K562 (cell line): ENCODE results near the gene IPP. TPM values are rescaled to one million over a fixed set of nuclear protein-coding genes. Genes with fewer than 3 reads are reported as not detected.

Experiments used
- ATAC-seq: fragments of 200-7000 bp; cut with Tn5 transposase; 3 replicates; pipeline ENCODE4 v1.9.1; 2020; ENCODE audit warnings: moderate library complexity
- BruUV-seq: library from RNA; stranded (reverse); fragments of 400-500 nt; replicated peaks from 2 replicates; lab custom pipeline; 2021; lab: Mats Ljungman, UMichigan
- CTCF ChIA-PET: fragments of 300-600 bp; formaldehyde crosslinking; extraction: SDS; loops from one replicate; lab custom pipeline; 2021; ENCODE audit warnings: low intra/inter-chr PET ratio; lab: Yijun Ruan, JAX
- POLR2A ChIA-PET: fragments of 300-600, 350-650 bp; sonication (Branson Sonifier 250); formaldehyde crosslinking; extraction: SDS; loops from one replicate; lab custom pipeline; 2021; ENCODE audit warnings: antibody characterized with exemption, inconsistent platforms; lab: Yijun Ruan, JAX
- DNase-seq, 4 experiments: peaks; one replicate each; pipeline versions ENCODE4 v3.0.0 to v3.0.0-alpha.2; 2011 to 2018; ENCODE audit warnings: low spot score in 3 of 4, mixed read lengths in 3 of 4; ENCODE audit errors: extremely low read depth in 1 of 4
- FAIRE-seq: peaks from 2 replicates; lab custom pipeline; 2011; peaks lifted over from hg19 to GRCh38; lab: Jason Lieb, UNC
- H2AFZ ChIP-seq: 2 replicates; pipeline ENCODE4 v1.6.0; 2011; ENCODE audit warnings: low read depth, low read length, control low read depth, inconsistent platforms
- H3K27ac ChIP-seq: fragments of 200-600 bp; 3 replicates; pipeline ENCODE4 v1.8.0; 2011; ENCODE audit warnings: low read depth, mild to moderate bottlenecking, control low read depth, inconsistent platforms, low read length, moderate library complexity, mixed read lengths; ENCODE audit errors: extremely low read depth
- H3K27me3 ChIP-seq, 2 experiments: fragments of 300-600 bp in 1 of 2; 2 replicates in 1 of 2; 3 replicates in 1 of 2; pipeline versions ENCODE4 v1.6.0 to v1.8.0; 2011; ENCODE audit warnings: inconsistent platforms in 2 of 2, low read length in 2 of 2, mild to moderate bottlenecking in 1 of 2, mixed read lengths in 1 of 2, moderate library complexity in 1 of 2; ENCODE audit not compliant: control insufficient read depth in 2 of 2, insufficient read depth in 2 of 2
- H3K36me3 ChIP-seq: fragments of 300-600 bp; 3 replicates; pipeline ENCODE4 v1.8.0; 2011; ENCODE audit warnings: mild to moderate bottlenecking, low read length, inconsistent platforms; ENCODE audit not compliant: control insufficient read depth, insufficient read depth
- H3K4me1 ChIP-seq, 2 experiments: fragments of 200-600 bp in 1 of 2; replicated peaks in 1 of 2; 2 replicates in 1 of 2; 3 replicates in 1 of 2; pipeline versions ENCODE4 v1.5.1 to v1.8.0; 2011; ENCODE audit warnings: inconsistent platforms in 2 of 2, low read length in 2 of 2, mild to moderate bottlenecking in 1 of 2, mixed read lengths in 1 of 2, moderate library complexity in 1 of 2; ENCODE audit not compliant: control insufficient read depth in 2 of 2, insufficient read depth in 2 of 2
- H3K4me2 ChIP-seq: 2 replicates; pipeline ENCODE4 v1.6.1; 2011; ENCODE audit warnings: low read length, control low read depth, inconsistent platforms, mixed read lengths; ENCODE audit not compliant: insufficient read depth
- H3K4me3 ChIP-seq: fragments of 200-600 bp; sonication (generic), shearing (Covaris generic); 2 replicates; pipeline ENCODE4 v1.5.1; 2016; ENCODE audit warnings: control low read depth, inconsistent platforms
- H3K79me2 ChIP-seq: fragments of 200-600 bp; 3 replicates; pipeline ENCODE4 v1.8.0; 2011; ENCODE audit warnings: low read length, inconsistent platforms; ENCODE audit not compliant: control insufficient read depth, insufficient read depth
- H3K9ac ChIP-seq, 2 experiments: 2 replicates each; pipeline versions ENCODE4 v1.6.0 to v1.6.1; 2011; ENCODE audit warnings: low read depth in 2 of 2, low read length in 2 of 2, control low read depth in 1 of 2, inconsistent platforms in 1 of 2, mild to moderate bottlenecking in 1 of 2, mixed read lengths in 1 of 2; ENCODE audit not compliant: insufficient read depth in 1 of 2
- H3K9me1 ChIP-seq: one replicate; pipeline ENCODE4 v1.6.0; 2011; ENCODE audit warnings: inconsistent platforms, mild to moderate bottlenecking, low read length, moderate library complexity; ENCODE audit not compliant: control insufficient read depth, insufficient read depth
- H3K9me3 ChIP-seq: replicated peaks from 2 replicates; pipeline ENCODE4 v1.5.1; 2011; ENCODE audit warnings: low read depth, low read length, inconsistent platforms; ENCODE audit not compliant: control insufficient read depth, insufficient read depth
- H4K20me1 ChIP-seq: replicated peaks from 2 replicates; pipeline ENCODE4 v1.6.1; 2011; ENCODE audit warnings: low read length, inconsistent platforms, mixed read lengths; ENCODE audit not compliant: control insufficient read depth, insufficient read depth
- BCOR ChIP-seq: fragments of 450-650 bp; IDR thresholded peaks from 2 replicates; pipeline ENCODE4 v1.6.1; 2016
- CBFA2T3 ChIP-seq: fragments of 450-650 bp; IDR thresholded peaks from 2 replicates; pipeline ENCODE4 v1.6.1; 2017
- EZH2 ChIP-seq: IDR thresholded peaks from 2 replicates; pipeline ENCODE4 v1.6.1; 2012; ENCODE audit warnings: low read depth, mild to moderate bottlenecking, inconsistent platforms, low read length, borderline replicate concordance
- GABPA ChIP-seq: fragments of 200-800 bp; sonication (Bioruptor generic); conservative IDR thresholded peaks from 2 replicates; pipeline ENCODE4 v1.6.1; 2016; ENCODE audit warnings: low read depth, missing genetic modification characterization, missing compliant biosample characterization
- HNRNPUL1 ChIP-seq: fragments of 200-400 bp; formaldehyde crosslinking; IDR thresholded peaks from 2 replicates; pipeline ENCODE4 v1.6.1; 2017; ENCODE audit warnings: low read length
- JUNB ChIP-seq: fragments of 450-650 bp; formaldehyde crosslinking; conservative IDR thresholded peaks from 2 replicates; pipeline ENCODE4 v1.4.0; 2020; ENCODE audit warnings: mild to moderate bottlenecking
- MAFK ChIP-seq: IDR thresholded peaks from 2 replicates; pipeline ENCODE4 v1.6.1; 2011; ENCODE audit warnings: low read length, improper control_type of control experiment
- NUFIP1 ChIP-seq: fragments of 450-650 bp; IDR thresholded peaks from 2 replicates; pipeline ENCODE4 v1.6.1; 2018; ENCODE audit not compliant: partially characterized antibody
- POLR2A ChIP-seq: fragments of 450-650 bp; conservative IDR thresholded peaks from 2 replicates; pipeline ENCODE4 v1.6.1; 2016
- POLR2AphosphoS2 ChIP-seq: IDR thresholded peaks from 2 replicates; pipeline ENCODE4 v1.6.1; 2012; ENCODE audit warnings: low read length, improper control_type of control experiment
- POLR2H ChIP-seq: IDR thresholded peaks from 2 replicates; pipeline ENCODE4 v1.6.1; 2016; ENCODE audit warnings: missing genetic modification characterization, low read depth, mild to moderate bottlenecking, control low read depth, missing compliant biosample characterization, moderate library complexity
- RB1 ChIP-seq: fragments of 450-650 bp; IDR thresholded peaks from 2 replicates; pipeline ENCODE4 v1.6.1; 2017; ENCODE audit warnings: low read depth, mild to moderate bottlenecking
- SIN3A ChIP-seq, 2 experiments: fragments of 150-350 bp in 1 of 2; IDR thresholded peaks; 2 replicates each; pipeline ENCODE4 v1.6.1; 2011 to 2016; ENCODE audit warnings: borderline replicate concordance in 2 of 2, low read depth in 2 of 2, low read length in 2 of 2, mild to moderate bottlenecking in 2 of 2, moderate library complexity in 2 of 2; ENCODE audit not compliant: control insufficient read depth in 1 of 2
- SREBF2 ChIP-seq: sonication (generic); formaldehyde crosslinking; IDR thresholded peaks from 2 replicates; pipeline ENCODE4 v1.4.0; 2020; ENCODE audit warnings: mild to moderate bottlenecking, missing genetic modification reagents
- TAF9B ChIP-seq: fragments of 450-650 bp; IDR thresholded peaks from 2 replicates; pipeline ENCODE4 v1.6.1; 2018; ENCODE audit warnings: mild to moderate bottlenecking; ENCODE audit not compliant: partially characterized antibody
- THRAP3 ChIP-seq: fragments of 450-650 bp; IDR thresholded peaks from 2 replicates; pipeline ENCODE4 v1.6.1; 2016; ENCODE audit warnings: mild to moderate bottlenecking, inconsistent platforms, borderline replicate concordance
- ZFP1 ChIP-seq: fragments of 450-650 bp; formaldehyde crosslinking; IDR thresholded peaks from 2 replicates; pipeline ENCODE4 v1.4.0; 2020; ENCODE audit warnings: mild to moderate bottlenecking, mixed read lengths
- ZNF121 ChIP-seq: sonication (generic); formaldehyde crosslinking; conservative IDR thresholded peaks from 2 replicates; pipeline ENCODE4 v1.8.0; 2022; ENCODE audit warnings: missing genetic modification reagents
- ZNF175 ChIP-seq: fragments of 200-800 bp; sonication (Bioruptor generic); IDR thresholded peaks from 2 replicates; pipeline ENCODE4 v1.6.1; 2016; ENCODE audit warnings: low read depth, mild to moderate bottlenecking, missing genetic modification characterization, missing compliant biosample characterization
- ZNF282 ChIP-seq: sonication (generic); formaldehyde crosslinking; IDR thresholded peaks from 2 replicates; pipeline ENCODE4 v1.8.1; 2023; ENCODE audit warnings: missing genetic modification reagents
- WGBS: fragments of 100-300 bp; shearing (Covaris generic); methylation state at CpG from one replicate; pipeline ENCODE4 v1.1.6; 2016; ENCODE audit warnings: low coverage, mixed read lengths; ENCODE audit not compliant: insufficient coverage; ENCODE audit errors: missing lambda C conversion rate; 5-methylcytosine and 5-hydroxymethylcytosine counted together
- in situ Hi-C: fragments of 300-500 bp; cut with MboI; formaldehyde crosslinking; loops from 4 replicates; pipeline ENCODE4 v1.15.0; 2018; ENCODE audit warnings: inconsistent platforms, mixed read lengths
- intact Hi-C: fragments of 100-400 bp; cut with micrococcal nuclease; formaldehyde crosslinking; loops from 2 replicates; pipeline ENCODE4 v1.14.2; 2022
- polyA plus RNA-seq, 8 experiments: library from polyadenylated mRNA; depleted of rRNA in 4 of 8; stranded (reverse) in 5 of 8; unstranded in 3 of 8; fragments of >200 nt; fragmentation: Nextera tagmentation in 2 of 8; fragmentation: Illumina TruSeq in 1 of 8; extraction: Ambion mirVana in 2 of 8; extraction: Trizol in 1 of 8; gene quantifications; 2 replicates each; pipeline versions ENCODE4 v1.2.1 to v1.2.3, GENCODE V29; 2011 to 2014; ENCODE audit warnings: inconsistent platforms in 1 of 8, missing spikeins in 1 of 8
- total RNA-seq, 7 experiments: library from RNA; depleted of rRNA in 6 of 7; stranded (reverse); fragments of >200 nt in 6 of 7; fragmentation: Illumina TruSeq in 2 of 7; extraction: Trizol in 2 of 7; gene quantifications; 2 replicates each; pipeline versions ENCODE4 v1.2.1 to v1.2.3, GENCODE V29; 2011 to 2021; ENCODE audit warnings: low replicate concordance in 1 of 7
- TF ChIP-seq, protein P1 (sequence below): fragments of 450-650 bp; IDR thresholded peaks from 2 replicates; pipeline ENCODE4 v1.6.1; 2016
- TF ChIP-seq, protein P2 (sequence below): fragments of 450-650 bp; IDR thresholded peaks from 2 replicates; pipeline ENCODE4 v1.6.1; 2016; ENCODE audit warnings: mild to moderate bottlenecking

IPP gene
- total and polyA plus RNA-seq, 9 of the 15 experiments (the other 6 are each of a cell fraction or from before 2014, with no cell fraction given), result 6.9 to 15.1 (median 9.7) TPM

GRCh38 chr1:45753248-45754037 lies 3.0 kb upstream of the IPP start:
- no TSS peak for BruUV-seq
- ChIA-PET POLR2A (interaction anchor here (0.6 to 3.2 kb wide), 17 partner anchors 10 to 881 kb away, joined by 3 to 16 read pairs (median 4); partner anchors contain the start of genes GPBP1L1 and MAST2), CTCF (no interaction called here)
- FAIRE-seq (peak; percentile 90), ATAC-seq (peak; percentile 26), DNase-seq (peak in 2 of 4 experiments; percentile 34 to 71)
- Histone ChIP-seq H3K9me3 (no peaks in the 10 kb centered on the region), H4K20me1 (no peaks in the 10 kb centered on the region), H3K27ac (peak overlapping the region; percentile 92), H3K4me3 (peak overlapping the region; percentile 13), H3K4me2 (peak overlapping the region; percentile 50), H3K4me1 (peaks cover 29 to 47% of the 10 kb centered on the region in 2 experiments), H3K79me2 (peaks cover 9% of the 10 kb centered on the region; the same call in 2 of the 3 replicates), H3K9ac (peak overlapping the region in 1 of 2 experiments; percentile 82; a peak in 3 of 4 replicates), H3K27me3 (no peaks in the 10 kb centered on the region), H3K36me3 (no peaks in the 10 kb centered on the region), H2AFZ (peak overlapping the region; percentile 82), H3K9me1 (no peaks in the 10 kb centered on the region)
- WGBS, result 4% methylated on average over 11 of the region's 11 CpGs
- intact Hi-C loops (loop anchor here (5.0 kb wide), 3 partner anchors 49 to 171 kb away; partner anchors contain the start of genes MAST2 and NASP), in situ Hi-C loops (no loop called here)
- TF ChIP-seq SIN3A (IDR thresholded peaks at IDR 0.05; ENCODE audit: borderline replicate concordance in 2 of 2, control insufficient read depth in 1 of 2, low read depth in 2 of 2, low read length in 2 of 2) (no peak), GABPA (peak; percentile 61), JUNB (no peak), THRAP3 (no peak), CBFA2T3 (no peak), BCOR (no peak), POLR2AphosphoS2 (no peak), HNRNPUL1 (no peak), SREBF2 (no peak), MAFK (peak; percentile 68), EZH2 (no peak), ZFP1 (CRISPR knock-in tag) (no peak), ZNF175 (peak; percentile 59), TAF9B (no peak), ZNF121 (CRISPR knock-in tag) (no peak), RB1 (no peak), NUFIP1 (no peak), POLR2A (peak; percentile 75), ZNF282 (CRISPR knock-in tag) (no peak), POLR2H (tag) (peak; percentile 97)
- TF ChIP-seq, protein P1, sequence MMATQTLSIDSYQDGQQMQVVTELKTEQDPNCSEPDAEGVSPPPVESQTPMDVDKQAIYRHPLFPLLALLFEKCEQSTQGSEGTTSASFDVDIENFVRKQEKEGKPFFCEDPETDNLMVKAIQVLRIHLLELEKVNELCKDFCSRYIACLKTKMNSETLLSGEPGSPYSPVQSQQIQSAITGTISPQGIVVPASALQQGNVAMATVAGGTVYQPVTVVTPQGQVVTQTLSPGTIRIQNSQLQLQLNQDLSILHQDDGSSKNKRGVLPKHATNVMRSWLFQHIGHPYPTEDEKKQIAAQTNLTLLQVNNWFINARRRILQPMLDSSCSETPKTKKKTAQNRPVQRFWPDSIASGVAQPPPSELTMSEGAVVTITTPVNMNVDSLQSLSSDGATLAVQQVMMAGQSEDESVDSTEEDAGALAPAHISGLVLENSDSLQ, result peak; percentile 96
- TF ChIP-seq, protein P2, sequence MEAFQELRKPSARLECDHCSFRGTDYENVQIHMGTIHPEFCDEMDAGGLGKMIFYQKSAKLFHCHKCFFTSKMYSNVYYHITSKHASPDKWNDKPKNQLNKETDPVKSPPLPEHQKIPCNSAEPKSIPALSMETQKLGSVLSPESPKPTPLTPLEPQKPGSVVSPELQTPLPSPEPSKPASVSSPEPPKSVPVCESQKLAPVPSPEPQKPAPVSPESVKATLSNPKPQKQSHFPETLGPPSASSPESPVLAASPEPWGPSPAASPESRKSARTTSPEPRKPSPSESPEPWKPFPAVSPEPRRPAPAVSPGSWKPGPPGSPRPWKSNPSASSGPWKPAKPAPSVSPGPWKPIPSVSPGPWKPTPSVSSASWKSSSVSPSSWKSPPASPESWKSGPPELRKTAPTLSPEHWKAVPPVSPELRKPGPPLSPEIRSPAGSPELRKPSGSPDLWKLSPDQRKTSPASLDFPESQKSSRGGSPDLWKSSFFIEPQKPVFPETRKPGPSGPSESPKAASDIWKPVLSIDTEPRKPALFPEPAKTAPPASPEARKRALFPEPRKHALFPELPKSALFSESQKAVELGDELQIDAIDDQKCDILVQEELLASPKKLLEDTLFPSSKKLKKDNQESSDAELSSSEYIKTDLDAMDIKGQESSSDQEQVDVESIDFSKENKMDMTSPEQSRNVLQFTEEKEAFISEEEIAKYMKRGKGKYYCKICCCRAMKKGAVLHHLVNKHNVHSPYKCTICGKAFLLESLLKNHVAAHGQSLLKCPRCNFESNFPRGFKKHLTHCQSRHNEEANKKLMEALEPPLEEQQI, result no peak
